Progenitor cell of endocrine pancreas (in vitro differentiated cells): ENCODE measurements around the gene ALG12. TPM values are rescaled to one million over a fixed set of nuclear protein-coding genes. Genes with fewer than 3 reads are reported as not detected.

Experiments
- DNase-seq: peaks from one replicate; pipeline ENCODE4 v3.0.0; 2021; ENCODE audit warnings: low spot score; ENCODE audit not compliant: unreplicated experiment
- H3K27ac Mint-ChIP-seq: 2 replicates; pipeline ENCODE4 v1.8.0; 2021; ENCODE audit warnings: mild to moderate bottlenecking, moderate library complexity, mixed read lengths
- H3K27me3 Mint-ChIP-seq: 2 replicates; pipeline ENCODE4 v1.8.0; 2021; ENCODE audit warnings: mixed read lengths
- H3K36me3 Mint-ChIP-seq: 2 replicates; pipeline ENCODE4 v1.8.0; 2022; ENCODE audit warnings: mixed read lengths; ENCODE audit not compliant: insufficient read depth
- H3K4me1 Mint-ChIP-seq: 2 replicates; pipeline ENCODE4 v1.8.0; 2021; ENCODE audit warnings: low read depth, mixed read lengths
- H3K4me3 Mint-ChIP-seq: 2 replicates; pipeline ENCODE4 v1.8.0; 2021; ENCODE audit warnings: low read depth, mild to moderate bottlenecking, moderate library complexity, mixed read lengths
- H3K9me3 Mint-ChIP-seq: 2 replicates; pipeline ENCODE4 v1.8.0; 2021; ENCODE audit warnings: low read depth, mixed read lengths
- total RNA-seq: library from RNA; stranded (reverse); gene quantifications from 2 replicates; pipeline ENCODE4 v1.2.1, GENCODE V29; 2021
- TF ChIP-seq, protein P1 (sequence below): fragments of 200-600 bp; sonication (generic); IDR thresholded peaks from one replicate; pipeline ENCODE4 v1.5.0; 2021; ENCODE audit warnings: antibody characterized with exemption, mild to moderate bottlenecking; ENCODE audit not compliant: unreplicated experiment

Gene ALG12
- total RNA-seq, 1 donor from 2014 or later: 25.7 TPM

DNA sequence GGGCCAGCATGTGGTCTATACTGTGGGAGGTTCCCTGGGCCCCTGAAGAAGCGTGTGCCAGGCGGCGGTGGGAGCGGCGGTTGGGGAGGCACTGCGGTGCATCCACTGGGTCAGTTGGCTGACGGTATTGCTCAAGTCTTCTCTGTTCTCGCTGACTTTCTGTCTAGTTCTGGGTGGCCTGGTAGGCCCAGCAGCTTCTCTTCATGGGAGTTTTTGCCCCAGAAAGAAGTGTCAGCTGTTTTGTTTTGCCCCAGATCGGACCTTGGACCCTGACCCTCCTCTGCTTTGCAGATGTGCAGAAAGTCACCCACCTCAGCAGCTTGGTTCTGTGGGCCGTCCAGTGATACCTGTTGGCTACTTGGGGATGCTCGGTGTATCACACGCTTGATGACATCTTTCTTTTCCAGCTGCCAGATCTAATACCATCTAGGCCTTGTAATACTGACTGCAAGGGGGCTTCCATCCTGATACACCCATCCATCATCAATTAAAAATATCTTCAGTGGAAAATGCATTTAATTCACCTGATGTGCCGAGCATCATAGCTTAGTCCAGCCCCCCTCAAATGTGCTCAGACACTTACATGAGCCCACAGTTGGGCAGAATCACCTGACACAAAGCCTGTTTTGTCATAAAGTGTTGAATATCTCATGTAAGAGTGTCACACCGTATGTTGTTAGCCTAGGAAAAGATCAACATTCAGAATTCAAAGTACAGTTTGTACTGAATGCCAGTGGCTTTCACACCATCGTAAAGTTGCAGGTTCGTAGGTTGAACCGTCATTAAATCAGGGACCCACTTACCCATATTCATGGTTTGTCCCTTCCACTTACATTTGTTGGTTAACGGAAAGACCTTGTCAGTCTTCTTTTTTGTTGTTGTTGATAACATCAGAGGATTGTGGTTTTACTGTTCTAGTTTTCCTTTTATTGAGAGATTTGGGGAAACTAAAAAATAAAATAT lies 50.7 kb downstream of the ALG12 start:
- H3K27me3 Mint-ChIP-seq: no peaks in the 10 kb centered on the region
- H3K36me3 Mint-ChIP-seq: peaks cover 63% of the 10 kb centered on the region
- H3K4me3 Mint-ChIP-seq: no peak overlapping the region
- peaks cover 41% of the 10 kb centered on the region for H3K9me3 Mint-ChIP-seq
- DNase-seq: no peak
- no peaks in the 10 kb centered on the region for H3K4me1 Mint-ChIP-seq
- H3K27ac Mint-ChIP-seq: no peak overlapping the region
- TF ChIP-seq, protein P1, sequence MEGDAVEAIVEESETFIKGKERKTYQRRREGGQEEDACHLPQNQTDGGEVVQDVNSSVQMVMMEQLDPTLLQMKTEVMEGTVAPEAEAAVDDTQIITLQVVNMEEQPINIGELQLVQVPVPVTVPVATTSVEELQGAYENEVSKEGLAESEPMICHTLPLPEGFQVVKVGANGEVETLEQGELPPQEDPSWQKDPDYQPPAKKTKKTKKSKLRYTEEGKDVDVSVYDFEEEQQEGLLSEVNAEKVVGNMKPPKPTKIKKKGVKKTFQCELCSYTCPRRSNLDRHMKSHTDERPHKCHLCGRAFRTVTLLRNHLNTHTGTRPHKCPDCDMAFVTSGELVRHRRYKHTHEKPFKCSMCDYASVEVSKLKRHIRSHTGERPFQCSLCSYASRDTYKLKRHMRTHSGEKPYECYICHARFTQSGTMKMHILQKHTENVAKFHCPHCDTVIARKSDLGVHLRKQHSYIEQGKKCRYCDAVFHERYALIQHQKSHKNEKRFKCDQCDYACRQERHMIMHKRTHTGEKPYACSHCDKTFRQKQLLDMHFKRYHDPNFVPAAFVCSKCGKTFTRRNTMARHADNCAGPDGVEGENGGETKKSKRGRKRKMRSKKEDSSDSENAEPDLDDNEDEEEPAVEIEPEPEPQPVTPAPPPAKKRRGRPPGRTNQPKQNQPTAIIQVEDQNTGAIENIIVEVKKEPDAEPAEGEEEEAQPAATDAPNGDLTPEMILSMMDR: no peak

DNA sequence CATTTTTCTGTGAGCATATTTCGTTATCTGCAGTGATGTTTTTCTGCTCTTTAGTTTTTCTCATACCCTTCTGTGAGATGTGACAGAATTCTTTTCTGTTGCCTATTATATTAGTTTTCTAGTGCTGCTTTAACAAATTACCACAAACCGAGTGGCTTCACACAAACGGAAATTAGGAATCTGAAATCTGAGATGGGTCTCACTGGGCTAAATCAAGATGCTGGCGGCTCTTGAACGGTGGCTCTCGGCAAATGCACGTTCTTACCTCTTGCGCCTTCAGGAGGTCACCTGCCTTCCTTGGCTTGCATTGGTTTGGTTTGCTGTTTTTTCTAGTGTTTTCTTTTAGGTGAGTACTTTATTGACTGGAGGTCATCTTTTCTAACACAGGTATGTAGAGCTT lies 51.6 kb downstream of the ALG12 start:
- TF ChIP-seq, protein P1: no peak
- no peak overlapping the region for H3K27ac Mint-ChIP-seq
- no peak for DNase-seq
- no peaks in the 10 kb centered on the region for H3K27me3 Mint-ChIP-seq
- H3K36me3 Mint-ChIP-seq: peaks cover 63% of the 10 kb centered on the region
- H3K4me1 Mint-ChIP-seq: peaks cover 2% of the 10 kb centered on the region
- no peak overlapping the region for H3K4me3 Mint-ChIP-seq
- H3K9me3 Mint-ChIP-seq: peaks cover 41% of the 10 kb centered on the region

DNA sequence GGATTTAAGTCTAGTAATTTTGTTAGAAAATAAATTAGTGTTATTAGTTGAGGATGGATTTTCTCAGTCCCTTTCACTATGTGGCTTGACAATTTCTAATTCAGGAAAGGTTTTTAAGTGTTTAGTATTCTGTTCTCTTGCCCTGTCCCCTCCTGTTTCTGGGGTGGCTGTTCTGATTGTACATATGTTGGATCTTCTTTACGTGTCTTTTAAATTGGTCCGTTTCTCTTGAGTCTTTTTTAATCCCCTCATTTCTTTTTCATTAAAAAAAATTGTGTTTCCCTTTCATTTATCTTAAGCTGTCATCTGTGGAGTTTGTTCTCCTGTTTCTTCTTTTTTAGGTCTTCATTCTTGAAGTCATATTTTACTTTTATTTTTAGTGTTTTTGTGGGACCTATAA lies 52.1 kb downstream of the ALG12 start:
- TF ChIP-seq, protein P1: no peak
- peaks cover 63% of the 10 kb centered on the region for H3K36me3 Mint-ChIP-seq
- no peaks in the 10 kb centered on the region for H3K27me3 Mint-ChIP-seq
- DNase-seq: no peak
- H3K4me3 Mint-ChIP-seq: no peak overlapping the region
- H3K27ac Mint-ChIP-seq: no peak overlapping the region
- H3K4me1 Mint-ChIP-seq: peaks cover 2% of the 10 kb centered on the region
- peaks cover 41% of the 10 kb centered on the region for H3K9me3 Mint-ChIP-seq

DNA sequence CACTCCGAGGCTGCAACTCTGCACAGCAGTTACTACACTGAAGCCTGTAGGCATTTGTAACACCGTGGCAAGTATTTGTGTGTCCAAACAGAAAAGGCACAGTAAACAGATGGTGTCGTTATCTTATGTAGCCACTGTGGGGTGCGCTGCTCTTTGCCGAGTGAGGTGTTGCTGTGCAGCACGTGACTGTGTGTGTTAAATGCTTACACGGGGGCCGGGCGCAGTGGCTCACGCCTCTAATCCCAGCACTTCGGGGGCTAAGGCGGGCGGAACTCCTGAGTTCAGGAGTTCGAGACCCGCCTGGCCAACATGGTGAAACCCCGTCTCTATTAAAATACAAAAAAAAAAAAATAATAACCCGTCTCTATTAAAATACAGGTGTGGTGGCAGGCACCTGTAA lies 53.1 kb downstream of the ALG12 start:
- H3K9me3 Mint-ChIP-seq: peaks cover 38% of the 10 kb centered on the region
- H3K27me3 Mint-ChIP-seq: no peaks in the 10 kb centered on the region
- H3K27ac Mint-ChIP-seq: no peak overlapping the region
- peaks cover 2% of the 10 kb centered on the region for H3K4me1 Mint-ChIP-seq
- H3K4me3 Mint-ChIP-seq: no peak overlapping the region
- TF ChIP-seq, protein P1: no peak
- peaks cover 57% of the 10 kb centered on the region for H3K36me3 Mint-ChIP-seq
- no peak for DNase-seq

DNA sequence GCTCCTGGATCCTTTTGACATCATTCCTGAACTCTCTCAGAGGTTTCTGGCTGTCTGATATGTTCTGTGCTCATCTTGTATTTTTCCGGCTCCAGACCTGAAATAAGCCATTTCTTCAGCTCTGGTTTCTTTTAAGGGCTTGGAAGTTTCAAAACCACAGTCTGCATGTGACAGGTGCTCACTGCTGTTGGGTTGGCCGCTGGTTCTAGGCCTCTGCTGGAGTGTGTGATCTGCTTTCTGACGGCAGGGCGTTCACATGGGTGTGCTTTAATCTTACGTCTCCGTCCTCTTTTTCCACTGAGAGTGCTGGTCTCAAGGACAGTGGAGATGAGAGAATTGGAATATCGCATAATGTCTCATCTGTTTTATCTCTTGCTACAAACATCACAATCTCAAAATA lies 54.3 kb downstream of the ALG12 start:
- peaks cover 27% of the 10 kb centered on the region for H3K9me3 Mint-ChIP-seq
- H3K27me3 Mint-ChIP-seq: no peaks in the 10 kb centered on the region
- TF ChIP-seq, protein P1: no peak
- H3K36me3 Mint-ChIP-seq: peaks cover 45% of the 10 kb centered on the region
- no peak for DNase-seq
- H3K4me3 Mint-ChIP-seq: no peak overlapping the region
- no peak overlapping the region for H3K27ac Mint-ChIP-seq
- H3K4me1 Mint-ChIP-seq: peaks cover 2% of the 10 kb centered on the region
